ENCODE data around the gene MARCHF10. TPM values are rescaled to one million over a fixed set of nuclear protein-coding genes. Genes with fewer than 3 reads are reported as not detected.

The MARCHF10 gene
- total and polyA plus RNA-seq, 9 of the 15 experiments (the other 6 are each of a cell fraction or from before 2014, with no cell fraction given), result not detected

DNA sequence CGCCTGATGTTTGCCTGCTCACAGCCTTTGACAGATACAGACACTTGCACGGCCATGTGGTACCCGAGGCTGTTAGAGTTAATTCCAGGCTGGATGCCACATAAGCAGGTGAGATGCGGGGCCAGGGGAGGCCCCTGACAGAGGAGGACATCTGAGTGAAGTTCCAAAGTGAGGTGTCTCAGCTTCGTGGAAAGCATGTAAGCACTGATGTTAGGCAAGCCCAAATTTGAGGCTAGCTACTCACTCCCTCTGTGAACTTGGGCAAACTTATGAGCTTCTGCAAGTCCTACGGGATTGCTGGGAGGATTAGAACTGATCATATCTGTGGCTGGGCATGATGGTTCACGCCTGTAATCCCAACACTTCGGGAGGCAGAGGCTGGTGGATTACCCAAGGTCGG is 39.3 kb upstream of the MARCHF10 start (continued):
- TF ChIP-seq, protein P1, sequence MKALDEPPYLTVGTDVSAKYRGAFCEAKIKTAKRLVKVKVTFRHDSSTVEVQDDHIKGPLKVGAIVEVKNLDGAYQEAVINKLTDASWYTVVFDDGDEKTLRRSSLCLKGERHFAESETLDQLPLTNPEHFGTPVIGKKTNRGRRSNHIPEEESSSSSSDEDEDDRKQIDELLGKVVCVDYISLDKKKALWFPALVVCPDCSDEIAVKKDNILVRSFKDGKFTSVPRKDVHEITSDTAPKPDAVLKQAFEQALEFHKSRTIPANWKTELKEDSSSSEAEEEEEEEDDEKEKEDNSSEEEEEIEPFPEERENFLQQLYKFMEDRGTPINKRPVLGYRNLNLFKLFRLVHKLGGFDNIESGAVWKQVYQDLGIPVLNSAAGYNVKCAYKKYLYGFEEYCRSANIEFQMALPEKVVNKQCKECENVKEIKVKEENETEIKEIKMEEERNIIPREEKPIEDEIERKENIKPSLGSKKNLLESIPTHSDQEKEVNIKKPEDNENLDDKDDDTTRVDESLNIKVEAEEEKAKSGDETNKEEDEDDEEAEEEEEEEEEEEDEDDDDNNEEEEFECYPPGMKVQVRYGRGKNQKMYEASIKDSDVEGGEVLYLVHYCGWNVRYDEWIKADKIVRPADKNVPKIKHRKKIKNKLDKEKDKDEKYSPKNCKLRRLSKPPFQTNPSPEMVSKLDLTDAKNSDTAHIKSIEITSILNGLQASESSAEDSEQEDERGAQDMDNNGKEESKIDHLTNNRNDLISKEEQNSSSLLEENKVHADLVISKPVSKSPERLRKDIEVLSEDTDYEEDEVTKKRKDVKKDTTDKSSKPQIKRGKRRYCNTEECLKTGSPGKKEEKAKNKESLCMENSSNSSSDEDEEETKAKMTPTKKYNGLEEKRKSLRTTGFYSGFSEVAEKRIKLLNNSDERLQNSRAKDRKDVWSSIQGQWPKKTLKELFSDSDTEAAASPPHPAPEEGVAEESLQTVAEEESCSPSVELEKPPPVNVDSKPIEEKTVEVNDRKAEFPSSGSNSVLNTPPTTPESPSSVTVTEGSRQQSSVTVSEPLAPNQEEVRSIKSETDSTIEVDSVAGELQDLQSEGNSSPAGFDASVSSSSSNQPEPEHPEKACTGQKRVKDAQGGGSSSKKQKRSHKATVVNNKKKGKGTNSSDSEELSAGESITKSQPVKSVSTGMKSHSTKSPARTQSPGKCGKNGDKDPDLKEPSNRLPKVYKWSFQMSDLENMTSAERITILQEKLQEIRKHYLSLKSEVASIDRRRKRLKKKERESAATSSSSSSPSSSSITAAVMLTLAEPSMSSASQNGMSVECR (CRISPR knock-in tag; IDR thresholded peaks at IDR 0.05), result no peak
- TF ChIP-seq ZFP36 (IDR thresholded peaks at IDR 0.05; ENCODE audit: low read depth, low read length, partially characterized antibody), result no peak
- TF ChIP-seq, protein P2, sequence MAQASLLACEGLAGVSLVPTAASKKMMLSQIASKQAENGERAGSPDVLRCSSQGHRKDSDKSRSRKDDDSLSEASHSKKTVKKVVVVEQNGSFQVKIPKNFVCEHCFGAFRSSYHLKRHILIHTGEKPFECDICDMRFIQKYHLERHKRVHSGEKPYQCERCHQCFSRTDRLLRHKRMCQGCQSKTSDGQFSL (CRISPR knock-in tag; IDR thresholded peaks at IDR 0.05), result no peak
- TF ChIP-seq, protein P2 (tag; IDR thresholded peaks at IDR 0.05), result no peak
- TF ChIP-seq ZNF717 (CRISPR knock-in tag; IDR thresholded peaks at IDR 0.05), result no peak
- no peak for TF ChIP-seq LEF1 (IDR thresholded peaks at IDR 0.05)
- no peak for TF ChIP-seq MECOM (CRISPR knock-in tag; IDR thresholded peaks at IDR 0.05)
- no peak for TF ChIP-seq NR3C1 (CRISPR knock-in tag; IDR thresholded peaks at IDR 0.05)
- TF ChIP-seq RBM17 (IDR thresholded peaks at IDR 0.05; ENCODE audit: borderline replicate concordance, low read depth, low read length), result no peak
- no peak for TF ChIP-seq ELF4 (CRISPR knock-in tag; IDR thresholded peaks at IDR 0.05)
- TF ChIP-seq ZNF696 (CRISPR knock-in tag; conservative IDR thresholded peaks at IDR 0.05), result no peak
- TF ChIP-seq, protein P3, sequence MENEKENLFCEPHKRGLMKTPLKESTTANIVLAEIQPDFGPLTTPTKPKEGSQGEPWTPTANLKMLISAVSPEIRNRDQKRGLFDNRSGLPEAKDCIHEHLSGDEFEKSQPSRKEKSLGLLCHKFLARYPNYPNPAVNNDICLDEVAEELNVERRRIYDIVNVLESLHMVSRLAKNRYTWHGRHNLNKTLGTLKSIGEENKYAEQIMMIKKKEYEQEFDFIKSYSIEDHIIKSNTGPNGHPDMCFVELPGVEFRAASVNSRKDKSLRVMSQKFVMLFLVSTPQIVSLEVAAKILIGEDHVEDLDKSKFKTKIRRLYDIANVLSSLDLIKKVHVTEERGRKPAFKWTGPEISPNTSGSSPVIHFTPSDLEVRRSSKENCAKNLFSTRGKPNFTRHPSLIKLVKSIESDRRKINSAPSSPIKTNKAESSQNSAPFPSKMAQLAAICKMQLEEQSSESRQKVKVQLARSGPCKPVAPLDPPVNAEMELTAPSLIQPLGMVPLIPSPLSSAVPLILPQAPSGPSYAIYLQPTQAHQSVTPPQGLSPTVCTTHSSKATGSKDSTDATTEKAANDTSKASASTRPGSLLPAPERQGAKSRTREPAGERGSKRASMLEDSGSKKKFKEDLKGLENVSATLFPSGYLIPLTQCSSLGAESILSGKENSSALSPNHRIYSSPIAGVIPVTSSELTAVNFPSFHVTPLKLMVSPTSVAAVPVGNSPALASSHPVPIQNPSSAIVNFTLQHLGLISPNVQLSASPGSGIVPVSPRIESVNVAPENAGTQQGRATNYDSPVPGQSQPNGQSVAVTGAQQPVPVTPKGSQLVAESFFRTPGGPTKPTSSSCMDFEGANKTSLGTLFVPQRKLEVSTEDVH (IDR thresholded peaks at IDR 0.05; ENCODE audit: low read depth, partially characterized antibody), result no peak
- TF ChIP-seq ZNF197 (CRISPR knock-in tag; IDR thresholded peaks at IDR 0.05; ENCODE audit: low read depth), result no peak
- TF ChIP-seq ZNF76 (CRISPR knock-in tag; IDR thresholded peaks at IDR 0.05; ENCODE audit: borderline replicate concordance), result no peak
- no peak for TF ChIP-seq CEBPB (tag; IDR thresholded peaks at IDR 0.05)
- TF ChIP-seq ZC3H11A (IDR thresholded peaks at IDR 0.05; ENCODE audit: low read depth, low read length), result no peak
- TF ChIP-seq ZNF699 (CRISPR knock-in tag; IDR thresholded peaks at IDR 0.05; ENCODE audit: insufficient replicate concordance), result no peak
- TF ChIP-seq XRCC5 (IDR thresholded peaks at IDR 0.05; ENCODE audit: low read depth, low read length), result no peak
- no peak for TF ChIP-seq NUFIP1 (IDR thresholded peaks at IDR 0.05; ENCODE audit: partially characterized antibody)

All from K562 (cell line).